GM19035 (cell line): ENCODE data around the gene AATK.

Experiments used
- ATAC-seq: cut with Tn5 transposase; IDR thresholded peaks from one replicate; pipeline ENCODE4 v1.9.1; 2021; ENCODE audit not compliant: unreplicated experiment

AATK gene

GRCh38 chr17:81117672-81118198, 48.3 kb downstream of the AATK start:
- no peak for ATAC-seq

- ATAC-seq: no peak
These were observed 49.3 kb downstream of the AATK start for GRCh38 chr17:81116704-81117103.

GRCh38 chr17:81115749-81116464, 50.1 kb downstream of the AATK start:
- no peak for ATAC-seq

GRCh38 chr17:81115219-81115618, 50.8 kb downstream of the AATK start:
- no peak for ATAC-seq

- ATAC-seq: no peak
These were observed 51.5 kb downstream of the AATK start for GRCh38 chr17:81114351-81115093.

- no peak for ATAC-seq
These were observed 52.8 kb downstream of the AATK start for GRCh38 chr17:81113158-81113724.

GRCh38 chr17:81112450-81112849, 53.6 kb downstream of the AATK start:
- no peak for ATAC-seq

- ATAC-seq: no peak
These were observed 55.0 kb downstream of the AATK start for GRCh38 chr17:81111066-81111465.

- no peak for ATAC-seq
These were observed 55.5 kb downstream of the AATK start for GRCh38 chr17:81110488-81111040.

- no peak for ATAC-seq
These were observed 56.1 kb downstream of the AATK start for GRCh38 chr17:81109957-81110356.

- ATAC-seq: no peak
These were observed 57.8 kb downstream of the AATK start for GRCh38 chr17:81108220-81108619.

- ATAC-seq: no peak
These were observed 59.3 kb downstream of the AATK start for GRCh38 chr17:81106716-81107115.

- no peak for ATAC-seq
These were observed 62.6 kb downstream of the AATK start for GRCh38 chr17:81103379-81103778.

- ATAC-seq: no peak
These were observed 63.2 kb downstream of the AATK start for GRCh38 chr17:81102869-81103268.

GRCh38 chr17:81102352-81102751, 63.7 kb downstream of the AATK start:
- ATAC-seq: no peak

GRCh38 chr17:81101614-81102306, 64.3 kb downstream of the AATK start:
- peak; percentile 78 for ATAC-seq

GRCh38 chr17:81100668-81101067, 65.4 kb downstream of the AATK start:
- no peak for ATAC-seq

GRCh38 chr17:81099888-81100287, 66.1 kb downstream of the AATK start:
- no peak for ATAC-seq

GRCh38 chr17:81097943-81098308, 68.1 kb downstream of the AATK start:
- ATAC-seq: no peak

GRCh38 chr17:81097134-81097942, 68.7 kb downstream of the AATK start:
- no peak for ATAC-seq
